OCI-LY1 (cell line): ENCODE results near the gene DNAJA3.

ENCODE experiments used
- EZH2 ChIP-seq: fragments of 200-600 bp; sonication (generic), shearing (Covaris generic); IDR thresholded peaks from 2 replicates; pipeline ENCODE4 v1.8.0; 2017; ENCODE audit warnings: borderline replicate concordance, mixed run types, mild to moderate bottlenecking, antibody characterized with exemption, low read length, moderate library complexity, mixed read lengths
- TF ChIP-seq, protein P1 (sequence below): fragments of 200-600 bp; sonication (generic), shearing (Covaris generic); IDR thresholded peaks from 2 replicates; pipeline ENCODE4 v1.5.1; 2017; ENCODE audit warnings: mild to moderate bottlenecking, antibody characterized with exemption, low read length, moderate library complexity, mixed read lengths

- TF ChIP-seq, protein P1, sequence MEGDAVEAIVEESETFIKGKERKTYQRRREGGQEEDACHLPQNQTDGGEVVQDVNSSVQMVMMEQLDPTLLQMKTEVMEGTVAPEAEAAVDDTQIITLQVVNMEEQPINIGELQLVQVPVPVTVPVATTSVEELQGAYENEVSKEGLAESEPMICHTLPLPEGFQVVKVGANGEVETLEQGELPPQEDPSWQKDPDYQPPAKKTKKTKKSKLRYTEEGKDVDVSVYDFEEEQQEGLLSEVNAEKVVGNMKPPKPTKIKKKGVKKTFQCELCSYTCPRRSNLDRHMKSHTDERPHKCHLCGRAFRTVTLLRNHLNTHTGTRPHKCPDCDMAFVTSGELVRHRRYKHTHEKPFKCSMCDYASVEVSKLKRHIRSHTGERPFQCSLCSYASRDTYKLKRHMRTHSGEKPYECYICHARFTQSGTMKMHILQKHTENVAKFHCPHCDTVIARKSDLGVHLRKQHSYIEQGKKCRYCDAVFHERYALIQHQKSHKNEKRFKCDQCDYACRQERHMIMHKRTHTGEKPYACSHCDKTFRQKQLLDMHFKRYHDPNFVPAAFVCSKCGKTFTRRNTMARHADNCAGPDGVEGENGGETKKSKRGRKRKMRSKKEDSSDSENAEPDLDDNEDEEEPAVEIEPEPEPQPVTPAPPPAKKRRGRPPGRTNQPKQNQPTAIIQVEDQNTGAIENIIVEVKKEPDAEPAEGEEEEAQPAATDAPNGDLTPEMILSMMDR: no peak
- no peak for TF ChIP-seq EZH2
These were observed 46.2 kb downstream of the DNAJA3 start for GRCh38 chr16:4471869-4472268.
